HG02938 (cell line): Measurements from ENCODE around the gene PTPRD.

ENCODE experiments used
- ATAC-seq: cut with Tn5 transposase; IDR thresholded peaks from one replicate; pipeline ENCODE4 v1.9.1; 2021; ENCODE audit warnings: mild to moderate bottlenecking, moderate library complexity; ENCODE audit not compliant: unreplicated experiment

Gene PTPRD

DNA sequence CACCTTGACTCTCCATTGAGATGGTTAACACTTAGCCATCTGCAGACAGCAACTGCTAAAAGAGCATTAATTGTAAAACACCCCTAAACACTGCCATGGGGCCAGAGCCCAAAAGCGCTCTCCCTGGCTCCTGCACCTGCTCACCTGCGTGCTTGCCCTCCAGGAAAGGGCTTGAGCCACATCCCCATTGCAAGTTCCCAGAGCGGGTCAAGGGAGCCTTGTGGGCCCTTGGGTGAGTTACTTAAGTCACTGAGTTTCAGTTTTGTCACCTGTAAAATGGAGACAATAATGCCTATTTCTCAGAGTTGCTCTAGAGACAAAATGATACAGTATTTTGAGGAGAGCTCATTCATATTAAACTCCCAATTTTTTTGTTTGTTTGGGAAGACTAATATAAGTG lies 967.8 kb downstream of the PTPRD start:
- ATAC-seq = no peak

DNA sequence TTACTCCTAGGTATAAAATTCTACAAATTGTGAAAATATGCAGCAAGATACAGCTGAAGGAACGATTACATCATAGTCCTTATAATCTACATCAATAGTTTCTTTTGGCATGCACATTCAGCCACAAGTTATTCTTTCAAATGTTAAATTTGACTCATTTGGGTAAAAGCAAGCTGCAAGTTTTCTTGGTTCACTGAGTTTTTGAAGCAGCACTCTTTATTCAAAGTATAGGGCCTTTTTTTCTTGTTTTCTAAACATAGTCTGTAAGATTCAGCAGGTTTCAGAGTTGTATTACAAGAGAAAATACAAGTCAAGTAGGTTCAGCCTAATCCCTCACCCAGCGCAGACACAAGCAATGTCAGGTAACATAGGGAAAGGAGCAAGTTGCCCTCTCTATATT lies 981.5 kb downstream of the PTPRD start:
- peak; percentile 77 for ATAC-seq

DNA sequence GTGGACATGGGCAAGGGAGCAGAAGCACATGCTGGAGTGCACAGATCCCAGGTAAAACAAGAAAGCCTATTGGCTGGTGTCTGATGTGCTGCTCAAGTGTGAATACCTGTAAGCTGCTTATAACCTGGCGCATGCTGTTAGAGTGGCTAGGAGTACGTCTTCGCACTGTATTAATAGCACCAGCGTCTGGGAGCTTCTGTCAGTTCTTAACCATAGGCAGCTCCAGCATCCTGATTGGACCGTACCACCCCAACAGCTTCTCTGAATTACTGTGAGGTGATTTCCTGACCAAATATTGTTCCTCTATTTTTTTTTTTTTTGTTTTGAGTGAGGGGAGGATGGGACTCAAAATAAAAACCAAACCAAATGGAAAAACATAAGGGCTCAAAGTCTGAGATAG lies 987.6 kb downstream of the PTPRD start:
- no peak for ATAC-seq

DNA sequence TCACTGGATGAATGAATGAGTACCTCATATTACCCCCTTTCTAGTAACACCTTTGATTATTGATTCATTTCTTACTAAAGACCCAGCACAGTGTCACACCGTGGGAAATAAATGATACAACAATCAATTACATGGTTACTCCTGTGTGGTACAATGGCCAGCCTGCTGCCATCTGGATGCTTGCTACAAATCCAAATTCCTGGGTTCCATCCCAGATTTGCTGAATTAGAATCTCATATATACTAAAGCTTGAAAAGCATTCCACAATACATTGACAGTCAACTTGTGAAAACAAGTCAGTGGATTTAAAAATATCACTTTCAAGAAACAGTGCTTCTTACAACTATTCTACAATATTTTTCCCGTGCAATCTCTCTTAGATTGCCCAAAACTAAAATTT lies 989.3 kb downstream of the PTPRD start:
- ATAC-seq = no peak

DNA sequence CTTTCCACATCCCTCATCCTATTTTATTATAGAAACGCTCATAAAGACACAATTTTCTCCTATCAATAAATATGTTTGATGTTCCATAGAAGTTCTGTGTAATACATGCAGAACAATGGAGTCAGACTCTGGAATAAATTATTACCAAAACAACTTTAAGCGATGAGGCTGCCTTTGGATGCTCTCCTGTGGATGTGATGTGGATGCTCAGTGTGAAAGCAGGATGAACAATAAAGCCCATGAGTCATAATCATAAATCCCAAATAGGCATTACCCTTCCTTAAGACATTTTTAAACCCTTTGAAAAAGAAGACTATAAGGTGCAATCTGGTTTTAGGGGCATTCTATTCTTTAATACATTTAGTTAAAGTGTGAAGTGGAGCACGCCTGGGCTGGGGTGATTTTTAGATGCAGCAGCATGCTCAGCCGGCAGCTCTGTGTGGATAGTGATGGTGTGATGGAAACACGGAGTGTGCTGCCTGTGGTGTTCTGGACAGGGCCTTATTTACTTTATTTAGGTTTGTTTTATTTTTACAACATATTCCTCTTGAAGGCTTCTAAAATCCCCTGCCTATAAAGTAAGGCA lies 991.4 kb downstream of the PTPRD start:
- no peak for ATAC-seq

DNA sequence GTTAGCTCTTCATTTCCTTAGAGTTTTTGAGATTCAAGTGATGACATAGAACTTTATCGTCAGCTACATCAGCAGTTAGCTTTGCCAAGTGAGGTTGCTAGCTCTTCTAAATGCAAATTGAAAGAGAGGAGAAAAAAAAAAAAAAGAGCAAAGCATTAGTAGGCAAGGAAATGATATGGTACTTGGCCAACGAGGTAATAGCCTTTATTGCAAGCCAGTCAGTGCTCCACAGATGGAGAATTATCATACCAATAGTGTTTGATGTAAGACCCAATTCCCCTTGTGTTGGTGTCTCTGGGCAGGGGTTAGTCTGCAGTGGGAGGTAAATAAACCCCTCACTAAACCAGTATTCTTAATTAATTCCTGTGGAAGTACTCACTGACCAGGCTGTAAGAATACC lies 992.1 kb downstream of the PTPRD start:
- no peak for ATAC-seq

DNA sequence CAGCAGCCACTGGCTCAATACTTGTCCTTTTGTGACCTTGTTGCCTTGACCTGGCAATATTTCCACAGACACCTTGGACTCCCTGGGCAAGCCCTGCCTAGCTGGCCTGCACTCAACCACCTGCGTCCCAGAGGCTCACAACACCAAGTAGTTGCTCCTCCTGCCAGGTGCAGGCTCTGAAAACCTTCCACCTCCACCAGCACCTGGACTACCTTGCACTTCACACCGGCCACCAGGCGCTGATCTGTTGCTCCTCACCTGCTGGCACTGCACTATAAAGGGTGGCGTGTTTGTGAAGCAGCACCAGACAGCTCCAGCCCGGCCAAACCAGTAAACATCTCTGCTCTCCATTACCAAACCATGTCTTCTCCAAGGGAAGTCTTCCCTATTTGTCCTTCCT lies 997.7 kb downstream of the PTPRD start:
- no peak for ATAC-seq

DNA sequence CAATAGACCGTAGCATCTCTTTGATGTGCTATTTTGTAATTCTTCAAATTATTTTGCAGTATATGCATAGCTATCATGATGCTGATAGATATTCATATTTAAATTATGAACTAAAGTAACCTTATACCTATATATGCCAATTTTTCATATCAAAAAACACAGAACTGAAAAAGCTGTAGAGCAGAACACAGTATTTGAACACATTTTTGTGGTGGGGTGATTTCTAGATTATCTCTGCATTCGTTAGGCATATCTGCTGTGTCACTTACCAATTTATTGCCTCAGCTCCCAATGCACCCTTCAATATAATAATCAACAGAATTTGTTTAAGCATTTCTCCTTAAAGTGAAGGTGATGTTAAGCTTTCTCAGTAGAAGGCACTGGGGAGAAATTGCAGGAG lies 998.2 kb downstream of the PTPRD start:
- no peak for ATAC-seq

DNA sequence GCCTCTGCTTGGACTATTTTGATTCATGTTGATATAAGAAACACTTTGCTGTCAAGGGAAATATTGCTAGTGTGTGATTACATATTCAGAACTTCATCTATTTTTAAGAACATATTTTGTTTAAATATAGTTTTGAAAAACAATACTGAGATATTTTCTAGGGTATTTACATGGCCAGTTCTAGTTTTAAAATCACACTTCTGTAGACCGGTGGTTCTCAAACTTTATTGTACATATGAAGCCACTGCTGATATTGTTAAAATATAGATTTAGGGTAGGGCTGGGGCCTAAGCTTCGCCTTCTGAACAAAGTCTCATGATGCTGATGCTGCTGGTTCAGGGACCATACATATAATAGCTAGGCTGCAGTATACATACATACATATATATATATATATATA lies 1000.0 kb downstream of the PTPRD start:
- ATAC-seq = peak; percentile 49

DNA sequence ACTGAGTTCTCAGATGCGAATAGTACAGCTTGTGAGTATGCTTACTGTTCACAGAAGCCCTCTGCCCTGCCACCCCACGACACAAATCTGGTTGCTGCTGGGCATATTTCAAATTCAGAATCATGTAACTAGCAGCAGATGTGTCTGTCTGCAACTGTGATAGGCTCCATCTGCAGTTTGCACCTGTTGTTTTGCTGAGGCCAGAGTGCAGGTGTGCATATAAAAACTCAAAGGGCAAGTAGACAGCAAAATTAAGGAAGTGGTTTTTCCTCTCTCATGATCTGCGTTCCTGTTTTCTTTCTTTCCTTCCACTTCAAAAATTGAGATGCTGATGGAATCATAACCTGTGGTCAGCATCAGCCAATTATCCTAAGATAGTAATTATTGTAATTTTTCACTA lies 1000.5 kb downstream of the PTPRD start:
- ATAC-seq = peak; percentile 70

DNA sequence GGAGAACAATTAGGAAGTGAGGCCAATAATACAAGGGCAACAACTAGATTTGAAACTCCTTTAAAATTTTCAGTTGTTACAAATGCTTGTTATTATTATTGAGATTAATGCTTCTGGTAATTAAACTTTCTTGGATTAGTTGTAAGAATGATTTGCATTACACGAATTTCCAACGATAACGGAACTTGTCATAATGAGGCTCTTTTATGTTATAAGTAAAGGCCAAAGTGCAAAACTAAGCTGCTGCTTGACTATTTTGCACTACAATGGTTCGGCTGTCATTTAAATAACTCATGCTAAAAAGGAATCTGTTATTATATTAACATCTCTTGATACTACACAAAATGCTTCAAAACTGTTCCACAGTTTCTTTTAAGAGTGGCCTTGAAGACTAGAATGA lies 1007.1 kb downstream of the PTPRD start:
- no peak for ATAC-seq

DNA sequence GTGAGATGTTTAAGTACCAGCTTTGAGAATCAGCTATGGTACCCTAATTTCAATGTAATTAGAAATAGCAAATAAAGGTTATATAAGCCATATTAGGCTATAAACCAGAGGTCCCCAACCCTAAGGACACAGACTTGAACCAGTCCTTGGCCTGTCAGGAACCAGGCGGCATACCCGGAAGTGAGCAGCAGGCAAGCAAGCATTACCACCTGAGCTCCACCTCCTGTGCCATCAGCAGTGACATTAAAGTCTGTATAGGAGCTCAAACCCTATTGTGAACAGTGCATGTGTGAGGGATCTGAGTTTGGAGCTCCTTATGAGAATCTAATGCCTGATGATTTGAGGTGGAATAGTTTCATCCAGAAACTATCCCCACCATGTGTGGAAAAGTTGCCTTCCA lies 1009.5 kb downstream of the PTPRD start:
- ATAC-seq = no peak

DNA sequence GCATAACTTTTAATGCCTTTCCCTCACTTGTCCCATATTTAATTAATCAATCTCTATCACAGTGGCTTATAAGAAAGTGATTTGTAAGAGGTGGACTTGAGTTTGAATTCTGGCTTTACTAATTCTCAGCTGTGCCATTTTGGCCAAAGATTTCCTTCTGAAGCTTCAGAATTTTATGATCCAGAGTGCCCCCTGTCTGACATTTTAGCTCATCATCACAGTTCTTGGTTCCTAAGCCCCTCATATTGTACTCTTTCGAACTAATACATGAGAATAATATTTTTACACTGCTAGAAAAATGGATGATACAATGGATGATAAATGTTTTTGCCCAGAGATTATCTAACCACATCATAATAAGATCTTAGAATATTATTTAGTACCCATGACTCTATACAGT lies 1014.1 kb downstream of the PTPRD start:
- no peak for ATAC-seq

DNA sequence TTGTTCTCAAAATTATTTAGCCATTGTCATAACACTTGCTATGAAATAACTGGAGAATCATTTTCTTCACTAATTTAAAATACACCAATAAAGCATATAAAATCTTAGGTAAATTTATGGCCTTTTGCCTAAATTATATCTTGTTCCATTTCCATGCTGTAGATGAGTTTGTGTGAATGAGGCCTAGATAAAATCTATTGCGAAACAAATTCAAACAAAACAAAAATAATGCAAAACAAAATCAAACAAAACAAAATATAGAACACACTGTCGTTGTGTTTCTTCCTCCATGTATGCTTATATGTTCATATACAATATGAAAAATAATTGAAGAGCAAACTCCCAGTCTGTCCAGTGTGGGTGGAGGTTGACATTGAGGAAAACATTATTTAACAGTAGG lies 1020.7 kb downstream of the PTPRD start:
- no peak for ATAC-seq

DNA sequence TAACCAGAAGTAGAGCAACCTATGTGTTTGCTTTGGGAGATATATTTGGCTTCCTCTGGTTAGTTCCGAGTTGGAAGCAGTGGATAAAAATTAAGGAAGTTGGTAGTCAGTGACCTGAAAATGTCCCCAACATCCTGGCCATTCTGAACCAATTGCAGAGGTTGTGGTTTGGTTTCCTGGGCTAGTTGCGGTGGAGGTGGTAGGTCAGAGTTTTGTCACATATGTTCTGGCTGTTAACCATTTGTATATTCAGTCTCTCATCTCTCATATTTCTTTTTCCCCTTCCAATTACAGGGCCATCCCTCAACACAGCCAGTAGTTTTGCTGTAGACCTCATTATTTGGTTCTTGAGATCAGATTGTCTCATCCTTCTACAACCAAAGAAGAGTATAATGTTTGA lies 1026.9 kb downstream of the PTPRD start:
- no peak for ATAC-seq

DNA sequence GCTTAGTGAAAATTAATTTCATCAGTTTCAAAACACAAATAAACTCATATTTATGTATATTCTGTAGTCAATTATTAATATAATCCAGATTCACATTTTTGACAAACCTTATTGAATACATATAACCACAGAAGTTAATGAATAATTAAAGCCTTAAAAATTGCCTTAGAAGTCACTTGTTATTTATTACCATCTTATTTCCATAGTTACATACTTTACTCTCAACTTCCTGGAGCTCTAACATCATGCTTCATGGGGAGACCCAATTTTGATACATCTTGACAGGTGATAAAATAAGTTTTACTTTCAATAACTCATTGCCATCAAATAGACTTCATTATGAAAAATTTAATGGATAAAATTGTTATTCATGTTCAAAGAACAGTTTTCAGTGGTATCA lies 1038.7 kb downstream of the PTPRD start:
- ATAC-seq = no peak

DNA sequence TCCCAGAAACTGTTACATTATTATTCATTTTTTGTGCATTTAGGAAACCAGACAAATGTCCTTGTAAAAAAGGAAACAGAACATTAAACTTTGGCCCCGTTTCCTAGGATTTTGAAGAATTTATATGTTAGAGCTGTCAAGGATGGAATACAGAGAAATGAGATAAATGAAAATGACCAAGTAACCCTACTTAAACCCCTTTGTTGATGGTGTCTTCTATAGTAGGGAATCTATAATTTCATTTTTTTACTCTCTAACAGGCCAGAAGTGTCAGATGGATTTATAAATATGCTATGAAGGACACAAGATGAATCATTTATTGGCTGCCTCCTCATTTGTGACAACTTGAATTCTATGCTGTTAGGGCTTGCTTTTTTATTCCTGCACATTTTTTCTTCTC lies 1047.1 kb downstream of the PTPRD start:
- ATAC-seq = no peak

DNA sequence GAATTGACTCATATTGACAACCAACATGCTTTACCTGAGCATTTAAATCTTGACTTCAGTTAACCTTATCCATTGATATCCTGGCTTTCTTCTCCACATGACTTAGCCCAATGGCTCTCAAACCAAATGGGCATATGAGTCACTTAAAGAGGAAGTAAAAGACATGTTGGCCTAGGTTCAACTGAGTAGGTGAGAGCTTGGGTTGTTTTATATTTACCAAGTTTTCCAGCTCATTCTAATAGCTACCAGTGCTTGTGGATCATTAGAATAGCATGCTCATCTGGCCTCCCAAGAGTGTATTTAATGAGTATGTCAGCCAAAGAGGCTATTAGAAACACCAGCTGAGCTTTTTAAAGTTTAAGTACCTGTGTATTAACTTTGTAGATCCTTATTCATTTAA lies 1049.0 kb downstream of the PTPRD start:
- ATAC-seq = no peak

DNA sequence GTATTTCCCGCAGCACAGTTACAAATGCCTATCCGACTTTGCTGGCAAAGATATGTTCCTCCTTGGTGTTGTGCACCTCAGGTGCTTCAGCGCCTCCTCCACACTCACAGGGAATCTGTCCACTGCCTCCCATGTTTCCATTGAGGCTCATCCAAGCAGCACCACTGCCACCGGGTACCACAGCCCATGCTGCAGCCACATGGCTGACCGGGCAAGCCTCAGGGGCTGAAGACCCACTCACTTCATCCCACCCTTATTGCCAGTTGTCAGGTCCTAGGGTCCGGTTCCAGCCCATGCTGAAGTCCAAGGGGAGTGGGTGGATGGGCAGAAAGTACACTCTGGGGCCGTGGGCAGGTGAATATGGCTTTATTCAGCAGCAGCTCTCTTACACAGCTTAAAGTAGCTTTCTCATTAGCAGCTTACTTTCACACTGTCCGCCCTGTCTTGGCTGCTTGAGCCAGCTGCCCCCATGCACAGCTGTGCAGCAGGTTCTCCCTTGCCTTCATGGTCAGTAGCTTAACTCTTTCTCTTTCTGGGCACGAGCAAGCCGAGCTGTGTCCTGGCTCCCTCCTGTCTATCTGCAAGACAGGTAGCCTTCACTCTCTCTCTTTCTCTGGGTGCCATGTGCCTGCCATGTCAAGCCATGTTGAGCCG lies 1052.3 kb downstream of the PTPRD start:
- ATAC-seq = no peak

DNA sequence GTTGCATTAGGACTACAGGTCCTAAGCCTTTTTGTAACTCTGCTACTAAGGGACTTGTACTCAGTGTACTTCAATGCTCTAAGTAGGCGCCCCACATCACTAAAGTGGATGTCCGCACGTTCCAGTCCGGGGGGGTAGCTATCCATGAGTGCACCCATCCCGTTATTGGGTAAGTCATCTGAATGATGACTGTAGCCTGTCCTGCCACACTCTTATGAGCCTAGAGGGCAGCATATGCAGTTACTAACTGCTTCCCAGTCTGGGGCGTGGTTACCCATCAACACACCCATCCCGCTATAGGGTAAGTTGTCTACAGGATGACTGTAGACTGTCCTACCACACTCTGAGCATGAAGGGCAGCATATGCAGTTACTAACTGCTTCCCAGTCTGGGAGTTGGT lies 1053.9 kb downstream of the PTPRD start:
- no peak for ATAC-seq

DNA sequence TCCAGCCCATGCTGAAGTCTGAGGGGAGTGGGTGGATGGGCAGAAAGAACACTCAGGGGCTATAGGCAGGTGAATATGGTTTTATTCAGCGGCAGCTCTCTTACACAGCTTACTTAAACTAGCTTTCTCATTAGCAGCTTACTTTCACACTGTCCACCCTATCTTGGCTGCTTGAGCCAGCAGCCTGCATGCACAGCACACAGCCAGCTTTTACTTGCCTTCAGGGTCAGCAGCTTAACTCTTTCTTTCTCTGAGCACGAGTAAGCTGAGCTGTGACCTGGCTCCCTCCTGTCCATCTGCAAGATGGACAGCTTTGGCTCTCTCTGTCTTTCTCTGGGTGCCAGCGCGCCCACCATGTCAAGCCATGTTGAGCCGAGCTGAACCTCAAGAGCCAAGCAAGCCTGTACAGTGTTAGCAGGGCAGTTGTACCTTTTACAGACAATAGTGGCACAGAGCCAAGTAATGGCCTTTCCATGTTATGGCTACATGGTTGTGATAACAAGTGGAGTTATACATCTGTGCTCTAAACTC lies 1054.9 kb downstream of the PTPRD start:
- no peak for ATAC-seq

DNA sequence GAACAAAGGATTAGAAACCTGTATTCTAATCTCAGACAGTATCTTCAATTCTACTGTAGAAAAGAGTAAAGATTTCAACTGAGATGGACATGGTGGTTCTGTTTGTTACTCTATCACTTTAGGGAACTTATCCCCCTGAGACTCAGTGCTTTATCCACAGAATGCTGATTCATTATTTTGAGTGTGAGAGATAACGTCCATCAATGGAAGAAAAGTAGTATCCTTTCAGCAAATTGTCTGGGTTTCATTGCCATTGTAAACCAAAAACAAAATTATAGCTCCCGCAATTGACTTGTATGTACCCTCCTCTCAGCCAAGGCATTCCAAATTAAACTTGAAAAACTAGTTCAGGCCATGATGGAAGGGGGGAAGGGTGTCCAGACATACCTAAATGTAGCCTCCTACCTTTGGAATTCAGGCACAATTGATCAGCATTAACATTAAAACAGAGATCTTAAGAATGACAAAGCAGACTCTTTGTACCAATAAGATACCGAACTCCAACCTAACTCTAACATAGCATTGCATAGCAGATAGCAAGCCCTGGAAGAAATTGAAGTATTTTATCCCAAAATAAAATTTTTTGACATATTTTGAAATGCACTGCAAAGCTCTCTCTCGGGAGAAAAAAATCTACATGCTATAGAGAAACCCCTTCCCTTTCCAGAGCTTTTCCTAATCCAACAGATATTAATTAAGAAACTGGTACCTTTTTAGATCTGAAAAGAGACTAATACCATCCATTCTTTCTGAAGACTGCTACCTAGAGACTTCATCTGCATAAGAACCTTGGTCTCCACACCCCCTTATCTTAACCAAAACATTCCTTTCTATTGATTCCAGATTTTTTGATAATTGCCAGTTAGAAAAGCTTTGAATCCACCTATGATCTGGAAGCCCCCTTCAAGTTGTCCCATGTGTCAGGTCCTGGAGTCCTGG lies 1055.7 kb downstream of the PTPRD start:
- no peak for ATAC-seq
